GM10266 (cell line): Measurements from ENCODE around the gene PRAMEF8.
"Not testable (repeated sequence)": the region's sequence is repeated elsewhere in the genome, so short reads cannot be mapped to it uniquely, and the experiment has no call there.

Experiments used
- DNase-seq: peaks from one replicate; pipeline ENCODE4 v3.0.0; 2012; ENCODE audit errors: extremely low spot score

PRAMEF8 gene

GRCh38 chr1:13285037-13285436 lies at the start of gene PRAMEF8:
Gene PRAMEF8 (minus strand): TSS chr1:13285137. CDS start chr1:13284091, 1,046 bp downstream.
- DNase-seq, result not testable (repeated sequence)

DNA sequence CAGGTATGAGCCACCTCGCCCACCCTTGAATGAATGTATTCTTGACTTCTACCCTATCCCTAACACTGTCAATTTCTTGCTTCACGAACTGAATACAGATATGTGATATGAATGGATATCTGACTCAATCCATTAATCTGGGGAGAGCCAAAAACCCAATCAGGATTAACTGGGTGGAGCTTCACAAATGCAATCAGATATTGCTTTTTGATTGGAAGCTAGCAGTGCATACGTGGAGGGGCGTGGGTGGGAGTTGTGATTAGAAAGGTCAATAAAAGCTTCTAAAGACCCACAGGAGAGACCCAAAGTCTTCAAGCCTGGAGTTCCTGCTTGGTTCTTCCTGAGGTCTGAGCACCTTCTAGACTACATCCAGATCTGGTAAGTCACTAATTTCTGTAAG lies 30.3 kb upstream of the PRAMEF8 start, which contains the start of gene PRAMEF15:
Gene PRAMEF15 (plus strand): TSS at position 301 of the 400 bp plus-strand sequence. CDS start 2,827 bp downstream, outside the sequence.
- DNase-seq, result not testable (repeated sequence)

DNA sequence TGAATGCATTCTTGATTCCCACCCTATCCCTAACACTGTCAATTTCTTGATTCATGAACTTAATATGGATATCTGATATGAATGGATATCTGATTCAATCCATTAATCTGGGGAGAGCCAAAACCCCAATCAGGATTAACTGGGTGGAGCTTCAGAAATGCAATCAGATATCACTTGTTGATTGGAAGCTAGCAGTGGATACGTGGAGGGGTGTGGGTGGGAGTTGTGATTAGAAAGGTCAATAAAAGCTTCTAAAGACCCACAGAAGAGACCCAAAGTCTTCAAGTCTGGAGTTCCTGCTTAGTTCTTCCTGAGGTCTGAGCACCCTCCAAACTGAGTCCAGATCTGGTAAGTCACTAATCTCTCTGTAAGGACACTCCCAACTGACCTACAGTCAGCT lies 18.3 kb upstream of the PRAMEF8 start, which contains the start of gene PRAMEF33:
Gene PRAMEF33 (plus strand): TSS at position 301 of the 400 bp plus-strand sequence. CDS start 2,416 bp downstream, outside the sequence.
- not testable (repeated sequence) for DNase-seq

DNA sequence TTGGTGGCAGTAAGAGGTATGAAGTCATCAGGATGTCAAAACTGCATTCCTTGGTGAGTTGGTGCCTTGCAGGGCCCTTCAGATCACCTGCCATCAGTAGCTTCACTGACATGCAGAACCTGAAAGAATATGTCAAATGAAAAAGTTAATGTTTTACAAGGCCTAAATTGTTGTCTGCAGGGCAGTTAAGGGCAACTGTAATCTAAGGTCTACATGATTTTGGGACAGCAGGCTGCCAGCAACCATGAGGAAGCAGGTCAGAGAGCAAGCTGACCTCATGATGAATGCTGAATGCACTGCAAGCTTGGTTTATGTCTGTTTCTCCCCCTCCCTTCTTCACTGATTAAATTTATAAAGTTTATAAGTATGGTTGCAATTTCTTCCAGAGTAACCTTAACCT lies 17.3 kb upstream of the PRAMEF8 start:
- not testable (repeated sequence) for DNase-seq

DNA sequence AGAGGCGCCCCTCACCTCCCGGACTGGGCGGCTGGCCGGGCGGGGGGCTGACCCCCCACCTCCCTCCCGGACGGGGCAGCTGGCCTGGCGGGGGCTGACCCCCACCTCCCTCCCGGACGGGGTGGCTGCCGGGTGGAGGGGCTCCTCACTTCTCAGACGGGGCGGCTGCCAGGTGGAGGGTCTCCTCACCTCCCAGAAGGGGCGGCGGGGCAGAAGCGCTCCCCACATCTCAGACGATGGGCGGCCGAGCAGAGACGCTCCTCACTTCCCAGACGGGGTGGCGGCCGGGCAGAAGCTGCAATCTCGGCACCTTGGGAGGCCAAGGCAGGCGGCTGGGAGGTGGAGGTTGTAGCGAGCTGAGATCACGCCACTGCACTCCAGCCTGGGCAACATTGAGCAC lies 13.8 kb upstream of the PRAMEF8 start:
- not testable (repeated sequence) for DNase-seq

DNA sequence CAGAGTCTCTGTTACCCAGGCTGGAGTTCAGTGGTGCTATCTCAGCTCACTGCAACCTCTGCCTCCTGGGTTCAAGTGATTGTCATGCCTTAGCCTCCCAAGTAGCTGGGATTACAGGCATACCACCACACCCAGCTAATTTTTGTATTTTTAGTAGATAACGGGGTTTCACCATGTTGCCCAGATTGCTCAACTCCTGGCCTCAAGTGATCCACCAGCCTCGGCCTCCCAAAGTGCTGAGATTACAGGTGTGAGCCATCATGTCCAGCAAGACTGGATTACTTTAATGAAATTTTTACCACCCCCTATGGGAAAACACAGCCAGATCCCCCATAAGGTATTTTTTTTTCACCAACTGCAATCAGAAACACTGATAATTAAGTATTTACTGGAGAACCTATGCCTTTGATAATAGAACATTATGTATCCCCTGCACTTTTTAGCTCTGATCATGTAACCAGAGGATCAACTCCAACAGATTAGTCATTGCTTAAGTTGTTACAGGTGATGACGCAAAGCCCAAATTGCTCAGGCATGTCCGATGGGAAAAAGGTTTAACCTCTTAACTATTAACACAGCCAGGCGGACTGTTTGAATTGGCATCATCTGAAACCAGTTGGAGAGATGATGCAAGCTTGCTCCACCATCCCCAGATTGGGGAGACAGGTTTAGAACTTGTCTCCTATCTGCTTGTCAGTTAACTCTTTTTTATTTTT lies 12.4 kb upstream of the PRAMEF8 start:
- not testable (repeated sequence) for DNase-seq

DNA sequence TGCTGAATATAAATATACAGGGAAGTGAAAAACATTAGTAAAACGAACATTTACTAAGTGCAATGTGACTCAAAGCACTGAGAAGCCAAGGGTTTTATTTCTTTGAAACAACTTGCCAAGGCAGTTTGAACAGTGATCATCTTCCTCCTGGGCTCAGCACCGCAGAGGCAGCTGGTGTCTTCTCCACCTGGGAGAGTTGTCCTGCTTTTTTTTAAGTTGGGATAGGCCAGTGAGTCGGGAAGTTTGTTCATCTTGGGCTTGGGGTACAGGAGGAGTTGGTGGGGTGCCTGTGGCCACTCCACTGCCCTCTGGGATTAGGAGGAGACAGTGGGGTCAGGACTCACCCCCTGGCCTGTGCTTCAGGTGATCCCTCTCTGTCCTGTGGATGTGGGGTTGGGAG lies 4.1 kb upstream of the PRAMEF8 start:
- not testable (repeated sequence) for DNase-seq

GRCh38 chr1:13279617-13280016 lies 5.3 kb downstream of the PRAMEF8 start:
- not testable (repeated sequence) for DNase-seq

DNA sequence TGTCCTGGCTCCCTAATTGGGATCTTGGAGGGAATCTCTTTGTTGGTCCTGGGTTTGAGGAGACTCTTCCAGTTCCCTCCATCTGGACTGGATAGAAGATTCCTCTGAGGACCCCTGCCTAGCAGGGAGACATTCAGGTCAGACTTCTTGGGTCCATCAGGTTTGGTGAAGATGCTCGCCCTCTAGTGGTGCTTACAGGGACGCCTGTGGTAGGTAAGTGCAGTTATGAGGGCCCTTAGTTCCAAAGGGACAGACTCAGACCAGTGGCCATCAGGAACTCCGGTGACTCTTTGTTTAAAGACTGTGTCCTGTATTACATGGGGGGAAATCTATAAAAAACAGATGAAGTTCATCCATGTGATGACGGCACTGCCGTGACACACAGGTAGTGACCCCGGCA lies 7.9 kb downstream of the PRAMEF8 start:
- not testable (repeated sequence) for DNase-seq

DNA sequence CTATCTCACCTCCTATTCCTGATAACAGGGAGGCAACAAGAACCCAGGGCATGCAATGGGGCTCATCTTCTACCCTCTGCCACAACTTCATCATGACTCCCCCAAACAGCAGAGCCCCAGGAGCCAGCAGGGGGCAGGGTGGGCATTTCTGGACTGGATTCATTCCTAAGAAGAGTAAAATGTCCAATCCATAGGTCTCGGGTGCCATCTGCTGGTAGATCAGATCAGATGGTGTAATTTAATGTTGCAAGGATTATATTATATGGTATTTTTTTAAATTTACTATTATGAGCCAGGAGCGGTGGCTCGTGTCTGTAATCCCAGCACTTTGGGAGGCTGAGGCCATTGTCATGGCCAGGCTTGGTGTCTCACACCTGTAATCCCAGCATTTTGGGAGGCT lies 19.8 kb downstream of the PRAMEF8 start:
- DNase-seq, result not testable (repeated sequence)

GRCh38 chr1:13253898-13254297 lies 31.0 kb downstream of the PRAMEF8 start, which contains the start of gene PRAMEF5:
Gene PRAMEF5 (plus strand): TSS chr1:13254198. CDS start chr1:13259269, 5,071 bp downstream.
- DNase-seq, result not testable (repeated sequence)

DNA sequence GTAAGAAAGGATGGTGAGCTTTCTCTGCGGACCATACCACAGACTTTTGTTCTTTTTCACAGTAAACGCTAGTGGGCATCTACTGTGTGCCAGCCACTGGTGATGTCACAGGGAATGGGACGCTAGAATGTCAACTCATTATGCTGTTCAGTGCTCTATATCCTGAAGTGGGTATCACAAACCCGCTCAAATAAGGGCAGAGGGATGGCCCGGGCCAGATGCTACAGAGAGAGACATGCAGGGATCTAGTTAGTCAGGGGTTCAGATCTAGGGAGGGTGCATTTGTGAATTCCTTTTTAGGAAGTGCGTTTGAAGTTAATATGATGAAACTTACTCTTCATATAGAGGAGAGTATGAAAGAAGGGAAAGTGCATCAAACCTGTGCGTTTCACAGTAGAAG lies 37.8 kb downstream of the PRAMEF8 start:
- not testable (repeated sequence) for DNase-seq

GRCh38 chr1:13246554-13246871 lies 38.4 kb downstream of the PRAMEF8 start:
- not testable (repeated sequence) for DNase-seq

DNA sequence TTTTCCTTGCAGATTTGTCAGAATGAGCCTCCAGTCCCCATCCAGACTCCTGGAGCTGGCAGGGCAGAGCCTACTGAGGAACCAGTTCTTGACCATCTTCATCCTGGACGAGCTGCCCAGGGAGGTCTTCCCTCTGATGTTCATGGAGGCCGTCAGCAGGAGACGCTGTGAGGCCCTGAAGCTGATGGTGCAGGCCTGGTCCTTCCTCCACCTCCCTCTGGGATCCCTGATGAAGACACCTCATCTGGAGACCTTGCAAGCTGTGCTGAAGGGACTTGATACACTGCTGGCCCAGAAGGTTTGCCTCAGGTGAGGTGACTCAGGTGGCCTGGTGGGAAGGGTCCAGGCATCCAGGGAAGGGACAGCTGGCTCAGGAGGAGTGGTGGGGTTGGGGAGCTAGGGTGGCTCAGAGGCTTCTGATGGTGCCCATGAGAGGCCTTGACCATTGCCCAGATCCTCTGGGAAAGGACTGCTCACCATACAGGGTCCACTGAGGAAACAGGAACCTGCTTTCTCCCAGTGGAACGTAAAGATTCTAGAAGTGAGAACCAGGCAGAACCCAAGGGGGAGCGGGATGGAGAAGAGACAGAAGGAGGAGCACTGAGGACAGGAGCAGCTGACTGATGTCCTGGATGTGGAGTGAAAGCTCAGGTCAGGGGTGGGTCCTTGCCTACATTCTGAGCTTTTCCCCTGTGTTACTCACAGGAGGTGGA lies 38.9 kb downstream of the PRAMEF8 start:
- DNase-seq, result not testable (repeated sequence)

DNA sequence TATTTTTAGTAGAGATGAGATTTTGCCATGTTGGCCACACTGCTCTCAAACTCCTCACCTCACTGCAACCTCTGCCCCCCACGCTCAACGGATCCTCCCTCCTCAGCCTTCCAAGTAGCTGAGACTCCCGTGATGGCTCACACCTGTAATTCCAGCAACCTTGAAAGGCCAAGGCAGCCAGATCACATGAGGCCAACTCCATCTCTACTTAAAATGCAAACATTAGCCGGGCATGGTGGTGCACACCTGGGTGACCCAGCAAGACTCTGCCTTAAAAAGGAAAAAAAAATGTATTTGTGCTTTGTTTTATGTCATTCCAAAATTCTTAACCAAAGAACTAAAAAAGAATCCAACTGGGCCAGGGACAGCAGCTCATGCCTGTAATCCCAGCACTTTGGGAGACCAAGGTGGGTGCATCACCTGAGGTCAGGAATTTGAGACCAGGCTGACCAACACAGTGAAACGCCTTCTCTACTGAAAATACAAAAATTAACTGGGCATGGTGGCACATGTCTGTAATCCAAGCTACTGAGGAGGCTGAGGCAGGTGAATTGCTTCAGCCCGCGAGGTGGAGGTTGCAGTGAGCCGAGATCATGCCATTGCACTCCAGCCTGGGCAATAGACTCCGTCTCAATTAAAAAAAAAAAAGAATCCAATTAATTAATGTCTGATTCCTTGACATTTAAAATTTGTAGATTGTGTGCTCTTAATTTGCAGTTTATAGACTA lies 41.2 kb downstream of the PRAMEF8 start:
- DNase-seq, result not testable (repeated sequence)

DNA sequence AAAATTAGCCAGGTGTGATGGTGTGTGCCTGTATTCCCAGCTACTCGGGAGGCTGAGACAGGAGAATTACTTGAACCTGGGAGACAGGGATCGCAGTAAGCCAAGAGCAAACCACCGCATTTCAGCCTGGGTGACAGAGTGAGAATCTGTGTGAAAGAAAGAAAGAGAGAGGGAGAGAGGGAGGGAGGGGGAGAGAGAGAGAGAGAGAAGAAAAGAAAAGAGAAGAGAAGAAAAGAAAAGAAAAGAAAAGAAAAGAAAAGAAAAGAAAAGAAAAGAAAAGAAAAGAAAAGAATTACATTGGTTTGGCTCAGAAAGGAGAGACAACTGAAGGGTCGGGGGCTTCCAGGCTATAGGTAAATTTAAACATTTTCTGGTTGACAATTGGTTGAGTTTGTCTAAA lies 45.3 kb downstream of the PRAMEF8 start:
- DNase-seq, result not testable (repeated sequence)

GRCh38 chr1:13237572-13237971 lies 47.4 kb downstream of the PRAMEF8 start:
- DNase-seq, result not testable (repeated sequence)

GRCh38 chr1:13234057-13234456 lies 50.9 kb downstream of the PRAMEF8 start:
- DNase-seq, result not testable (repeated sequence)

- DNase-seq, result not testable (repeated sequence)
Measured at GRCh38 chr1:13232056-13232455, 52.9 kb downstream of the PRAMEF8 start.
